DND-41 (cell line): Measurements from ENCODE around the gene GDNF.

ENCODE experiments used
- CTCF ChIP-seq: IDR thresholded peaks from 2 replicates; pipeline ENCODE4 v1.5.1; 2012; ENCODE audit warnings: borderline replicate concordance, low read length, moderate library complexity, mild to moderate bottlenecking; ENCODE audit not compliant: poor library complexity, severe bottlenecking; ENCODE audit errors: extremely low read depth
- EZH2 ChIP-seq: IDR thresholded peaks from 3 replicates; pipeline ENCODE4 v1.6.1; 2012; ENCODE audit warnings: borderline replicate concordance, low read depth, mild to moderate bottlenecking, moderate library complexity, low read length, inconsistent platforms; ENCODE audit not compliant: severe bottlenecking

DNA sequence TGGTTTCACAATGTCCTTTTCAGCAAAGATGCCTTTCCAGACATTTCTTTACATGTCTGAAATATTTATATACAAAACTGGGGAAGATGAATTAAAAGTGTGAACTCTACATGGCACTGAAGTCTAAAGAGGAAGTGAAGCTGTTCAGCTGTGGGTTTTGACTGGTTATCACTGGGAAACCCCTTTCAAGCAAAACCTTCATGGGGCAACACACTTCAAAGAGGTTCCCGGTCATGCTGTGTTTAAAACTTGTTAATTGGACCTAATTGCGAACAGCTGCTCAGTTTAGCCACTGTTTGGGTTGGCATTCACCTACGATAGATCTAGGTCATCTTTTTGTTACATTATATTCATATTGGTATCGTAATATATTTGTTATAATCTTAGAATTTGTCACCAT is 20.0 kb upstream of the GDNF start:
- TF ChIP-seq CTCF, result no peak
- TF ChIP-seq EZH2, result no peak
